A172 (cell line): Measurements from ENCODE around the gene FBLN7. TPM values are rescaled to one million over a fixed set of nuclear protein-coding genes. Genes with fewer than 3 reads are reported as not detected.

Experiments used
- DNase-seq: peaks from one replicate; pipeline ENCODE4 v3.0.0-alpha.2; 2015; ENCODE audit warnings: low spot score
- total RNA-seq: library from RNA; depleted of rRNA; stranded (reverse); fragments of >200 nt; shearing (Covaris generic); gene quantifications from 2 replicates; pipeline ENCODE4 v1.2.3, GENCODE V29; 2014

The FBLN7 gene
- total RNA-seq, 1 experiment from 2014 or later, result 1.5 TPM

- DNase-seq, result no peak
Observed at GRCh38 chr2:112157472-112157871, 19.3 kb downstream of the FBLN7 start.

GRCh38 chr2:112159454-112159921 is 21.3 kb downstream of the FBLN7 start:
- no peak for DNase-seq

- no peak for DNase-seq
Observed at GRCh38 chr2:112160283-112161250, 22.4 kb downstream of the FBLN7 start.

GRCh38 chr2:112161431-112162145 is 23.4 kb downstream of the FBLN7 start:
- DNase-seq, result no peak

GRCh38 chr2:112162341-112162740 is 24.2 kb downstream of the FBLN7 start:
- DNase-seq, result no peak

- no peak for DNase-seq
Observed at GRCh38 chr2:112162956-112163355, 24.8 kb downstream of the FBLN7 start.

GRCh38 chr2:112163541-112163981 is 25.4 kb downstream of the FBLN7 start:
- no peak for DNase-seq

- no peak for DNase-seq
Observed at GRCh38 chr2:112164876-112165275, 26.7 kb downstream of the FBLN7 start.

- DNase-seq, result no peak
Observed at GRCh38 chr2:112165296-112165695, 27.1 kb downstream of the FBLN7 start.

- DNase-seq, result no peak
Observed at GRCh38 chr2:112166806-112167499, 28.8 kb downstream of the FBLN7 start.

- DNase-seq, result no peak
Observed at GRCh38 chr2:112168422-112169124, 30.4 kb downstream of the FBLN7 start.

- DNase-seq, result no peak
Observed at GRCh38 chr2:112170495-112170894, 32.3 kb downstream of the FBLN7 start.

GRCh38 chr2:112173646-112174319 is 35.6 kb downstream of the FBLN7 start:
- no peak for DNase-seq

- DNase-seq, result no peak
Observed at GRCh38 chr2:112174383-112174782, 36.2 kb downstream of the FBLN7 start.

- no peak for DNase-seq
Observed at GRCh38 chr2:112175333-112175732, 37.1 kb downstream of the FBLN7 start.

- DNase-seq, result no peak
Observed at GRCh38 chr2:112175958-112176573, 37.9 kb downstream of the FBLN7 start.

GRCh38 chr2:112181571-112182290 is 43.5 kb downstream of the FBLN7 start:
- DNase-seq, result no peak

- no peak for DNase-seq
Observed at GRCh38 chr2:112182581-112183034, 44.4 kb downstream of the FBLN7 start.

GRCh38 chr2:112183327-112184025 is 45.3 kb downstream of the FBLN7 start:
- no peak for DNase-seq
